NCI-H446 (cell line): ENCODE measurements around the gene STX7.
A peak's percentile ranks its signal among the peaks of the same experiment; 100 is the strongest.

Experiments
- DNase-seq, 2 experiments: peaks; one replicate each; lab custom pipeline; 2025; lab: John Stamatoyannopoulos, UW

STX7 gene

DNA sequence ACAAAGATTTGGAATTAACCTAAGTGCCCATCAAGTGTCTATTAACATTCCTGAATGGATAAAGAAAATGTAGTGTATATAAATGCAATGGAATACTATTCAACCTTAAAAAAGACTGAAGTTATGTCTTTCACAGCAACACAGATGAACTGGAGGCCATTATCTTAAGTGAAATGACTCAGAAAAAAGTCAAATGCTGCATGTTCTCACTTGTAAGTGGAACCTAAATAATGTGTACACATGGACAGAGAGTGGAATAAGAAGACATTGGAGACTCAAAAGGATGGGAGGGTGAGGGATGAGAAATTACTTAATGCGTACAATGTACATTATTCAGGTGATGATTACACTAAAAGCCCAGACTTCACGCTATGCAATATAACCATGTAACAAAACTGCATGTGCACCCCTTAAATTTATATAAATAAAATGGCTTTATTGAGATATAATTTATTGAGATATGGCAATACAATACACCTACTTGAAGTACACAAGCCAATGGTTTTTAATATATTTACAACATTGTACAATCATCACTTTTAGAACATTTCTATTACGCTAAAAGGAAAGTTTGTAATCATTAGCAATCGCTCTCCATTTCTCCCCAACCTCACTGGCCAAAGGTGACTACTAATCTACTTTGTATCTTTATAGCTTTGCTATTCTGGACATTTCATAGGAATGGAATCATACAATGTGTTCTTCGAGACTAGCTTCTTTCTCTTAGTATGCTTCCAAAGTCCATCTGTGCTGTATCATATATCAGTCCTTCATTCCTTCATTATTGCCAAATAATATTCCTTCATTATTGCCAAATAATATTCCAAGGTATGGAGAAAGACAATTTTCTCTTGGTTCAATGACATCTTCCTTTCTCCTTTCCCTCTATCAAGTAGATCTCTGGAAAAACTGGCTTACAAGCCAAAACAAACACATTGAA is 5.8 kb downstream of the STX7 start:
- DNase-seq, result no peak

DNA sequence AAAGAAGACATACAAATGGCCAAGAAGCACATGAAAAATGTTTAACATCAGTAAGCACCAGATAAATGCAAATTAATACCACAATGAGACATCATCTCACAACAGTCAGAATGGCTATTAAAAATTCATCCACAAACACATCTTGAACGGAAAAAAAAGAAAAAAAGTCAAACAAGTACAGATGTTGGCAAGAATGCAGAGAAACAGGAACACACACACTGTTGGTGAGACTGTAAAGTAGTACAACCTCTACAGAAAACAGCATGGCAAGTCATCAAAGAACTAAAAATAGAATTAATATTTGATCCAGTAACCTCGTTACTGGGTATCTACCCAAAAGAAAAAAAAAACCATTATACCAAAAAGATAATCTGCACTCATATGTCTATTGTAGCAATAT is 6.5 kb downstream of the STX7 start:
- no peak for DNase-seq

GRCh38 chr6:132505158-132505557 is 7.8 kb downstream of the STX7 start:
- no peak for DNase-seq

- no peak for DNase-seq
Measured at GRCh38 chr6:132504757-132505156, 8.2 kb downstream of the STX7 start.

GRCh38 chr6:132499757-132500156 is 13.2 kb downstream of the STX7 start:
- DNase-seq, result no peak

- DNase-seq, result no peak
Measured at GRCh38 chr6:132498638-132499037, 14.3 kb downstream of the STX7 start.

DNA sequence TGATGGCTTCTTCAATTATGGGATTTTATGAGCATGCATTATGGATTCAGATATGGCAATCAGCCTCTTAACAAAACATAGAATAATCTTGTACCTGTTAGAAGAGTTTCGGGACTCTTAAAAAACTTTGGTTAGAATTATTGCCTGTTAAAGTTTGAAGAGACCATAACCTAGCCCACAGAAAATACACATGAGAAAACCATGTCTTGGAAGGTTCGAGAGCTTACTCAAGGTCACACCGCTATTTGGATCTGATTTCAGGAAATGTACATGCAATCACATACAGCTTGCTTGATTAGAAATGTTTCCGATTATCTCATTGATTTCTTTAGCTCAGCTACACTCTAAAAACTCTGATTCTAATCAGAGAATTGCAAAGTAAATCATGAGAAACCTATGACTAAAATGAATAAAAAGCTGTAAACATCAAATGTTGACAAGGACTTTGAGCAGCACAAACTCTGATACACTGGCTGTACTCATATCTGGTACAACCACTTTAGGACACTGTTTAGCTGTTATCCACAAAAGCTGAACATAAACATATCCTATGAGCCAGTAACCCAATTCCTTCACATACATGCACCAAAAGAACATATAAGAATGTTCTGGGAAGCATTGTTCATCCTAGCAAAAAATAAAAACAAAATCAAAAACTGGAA is 16.3 kb downstream of the STX7 start:
- no peak for DNase-seq

- no peak for DNase-seq
Measured at GRCh38 chr6:132495604-132496079, 17.3 kb downstream of the STX7 start.

DNA sequence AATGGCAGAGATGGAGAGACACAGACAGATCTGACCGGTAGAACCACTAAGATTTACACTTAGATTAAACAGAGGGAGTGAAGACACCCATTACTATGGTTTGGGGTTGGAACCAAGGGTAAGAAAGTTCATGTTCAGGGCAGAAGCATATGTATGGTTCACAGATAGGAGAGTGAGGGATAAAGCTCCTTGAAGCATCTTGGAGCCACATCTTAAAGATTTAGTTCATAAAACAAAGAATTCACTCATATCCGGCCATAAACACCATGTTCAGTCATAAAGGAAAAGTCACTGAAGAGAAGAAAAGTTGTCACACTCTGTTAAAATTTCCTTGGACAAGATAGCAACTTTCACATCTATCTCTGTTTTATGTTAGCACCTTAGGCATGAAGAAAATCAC is 18.0 kb downstream of the STX7 start:
- DNase-seq, result no peak

DNA sequence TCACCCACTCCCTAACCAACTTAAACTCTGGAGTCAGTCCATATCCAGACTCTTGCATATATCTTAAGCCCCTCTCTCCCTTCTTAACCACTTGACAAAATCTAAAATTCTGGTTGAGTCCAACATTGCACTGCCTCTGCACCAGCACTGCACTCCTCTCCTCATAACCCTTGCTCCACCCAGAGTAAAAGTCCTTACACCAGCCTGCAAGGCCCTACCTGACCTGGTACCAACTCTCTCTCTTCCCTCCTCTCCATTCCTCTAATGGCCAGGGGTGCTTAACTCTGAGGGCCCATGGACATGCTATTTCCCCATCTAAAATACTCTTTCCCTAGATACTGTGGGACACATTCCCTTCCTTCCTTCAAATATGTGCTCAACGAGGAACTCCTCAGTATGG is 21.0 kb downstream of the STX7 start:
- DNase-seq, result no peak

DNA sequence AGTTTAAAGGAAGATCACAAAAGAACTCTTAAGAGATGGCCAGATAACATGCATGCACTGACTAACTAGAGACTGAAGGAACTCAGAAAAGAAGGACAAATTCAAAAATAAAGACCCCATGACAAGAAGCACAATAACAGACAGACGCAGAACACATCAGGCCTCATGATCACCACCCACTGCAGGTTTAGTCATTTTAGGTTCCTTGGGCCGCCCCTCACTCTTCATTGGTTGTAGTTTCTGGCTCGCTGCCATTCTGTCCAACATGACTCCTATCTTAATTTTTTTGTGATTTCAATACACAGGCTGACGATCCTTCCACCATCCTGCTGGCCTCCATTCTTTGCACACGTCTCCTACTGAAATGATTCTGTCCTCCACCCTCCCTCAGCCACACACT is 21.6 kb downstream of the STX7 start:
- no peak for DNase-seq

GRCh38 chr6:132490478-132491204 is 22.3 kb downstream of the STX7 start:
- DNase-seq, result no peak

GRCh38 chr6:132490024-132490423 is 22.9 kb downstream of the STX7 start:
- DNase-seq, result no peak

DNA sequence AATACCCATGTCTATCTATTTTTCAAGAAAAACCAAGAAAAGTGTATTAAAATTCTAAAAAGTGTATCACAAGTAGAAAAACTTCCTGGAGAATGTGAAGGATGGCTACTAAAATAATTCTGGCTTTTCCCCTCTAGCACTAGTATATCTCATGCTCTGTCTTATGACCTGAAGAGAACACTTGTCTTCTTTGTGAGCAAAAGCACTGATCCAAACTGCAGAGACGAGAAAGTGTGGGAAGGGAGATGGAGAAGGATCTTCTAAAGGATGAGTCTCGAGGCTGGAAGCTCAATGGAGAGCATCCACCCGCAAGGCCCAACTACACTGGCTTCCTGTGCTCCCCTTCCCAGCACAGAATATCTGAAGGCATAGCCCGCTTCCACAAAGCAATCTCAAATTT is 23.5 kb downstream of the STX7 start:
- no peak for DNase-seq

- no peak for DNase-seq
Measured at GRCh38 chr6:132487762-132488161, 25.2 kb downstream of the STX7 start.

DNA sequence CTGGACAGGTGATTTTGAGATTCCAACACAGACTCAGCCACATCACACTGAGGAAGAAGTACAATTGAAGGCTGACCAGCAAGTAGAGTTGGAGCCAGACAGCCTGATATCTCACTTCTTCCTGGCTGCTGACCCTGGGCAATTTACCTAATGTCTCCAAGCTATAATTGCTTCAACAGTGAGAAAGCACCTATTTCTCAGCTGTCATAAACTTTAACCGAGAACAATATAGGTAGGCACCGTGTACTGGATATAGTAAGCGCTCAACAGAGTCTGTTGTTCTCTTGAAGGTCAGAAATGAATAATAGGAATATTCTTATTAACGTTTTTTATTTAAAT is 28.3 kb downstream of the STX7 start:
- no peak for DNase-seq

DNA sequence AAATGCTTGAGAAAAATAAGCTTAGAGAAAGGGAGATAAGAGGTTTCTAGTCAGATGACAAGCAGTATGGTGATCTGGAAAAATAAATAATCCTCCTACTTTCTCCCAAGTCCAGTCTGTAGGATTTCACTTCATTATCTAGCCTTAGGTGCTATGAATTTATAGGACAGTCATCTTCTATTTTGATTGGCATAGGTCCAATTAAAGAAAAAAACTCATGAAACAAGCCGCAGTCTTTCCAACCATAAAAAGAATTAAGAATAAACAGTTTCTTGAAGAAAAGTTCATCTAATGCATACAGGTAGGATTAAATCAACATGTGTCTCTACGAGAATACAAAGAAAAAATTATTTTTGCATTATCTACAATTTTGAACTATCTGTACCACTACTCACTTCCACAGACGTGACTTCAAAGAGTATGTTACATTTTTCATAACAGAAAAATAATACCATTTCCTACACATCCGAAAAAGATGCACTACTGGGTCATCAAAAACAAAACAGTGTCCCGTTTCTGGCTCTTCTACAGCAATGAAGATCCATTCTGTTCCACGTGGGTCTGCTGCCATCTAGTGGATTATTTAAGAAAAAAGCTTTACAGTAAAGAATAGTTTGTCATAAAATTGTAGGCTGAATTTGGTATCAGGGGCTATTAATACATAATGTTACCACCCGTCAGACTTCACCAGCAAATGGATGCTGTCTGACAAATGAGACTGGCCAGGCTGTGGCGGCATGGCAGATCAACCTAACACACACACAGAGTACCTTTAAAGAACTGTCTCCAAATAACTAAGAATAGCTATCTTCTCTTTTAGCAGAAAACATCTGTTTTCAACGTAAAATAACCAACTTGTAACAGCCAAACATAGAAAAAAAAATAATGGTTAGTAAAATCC is 28.9 kb downstream of the STX7 start:
- DNase-seq, result peak; percentile 22 to 68

DNA sequence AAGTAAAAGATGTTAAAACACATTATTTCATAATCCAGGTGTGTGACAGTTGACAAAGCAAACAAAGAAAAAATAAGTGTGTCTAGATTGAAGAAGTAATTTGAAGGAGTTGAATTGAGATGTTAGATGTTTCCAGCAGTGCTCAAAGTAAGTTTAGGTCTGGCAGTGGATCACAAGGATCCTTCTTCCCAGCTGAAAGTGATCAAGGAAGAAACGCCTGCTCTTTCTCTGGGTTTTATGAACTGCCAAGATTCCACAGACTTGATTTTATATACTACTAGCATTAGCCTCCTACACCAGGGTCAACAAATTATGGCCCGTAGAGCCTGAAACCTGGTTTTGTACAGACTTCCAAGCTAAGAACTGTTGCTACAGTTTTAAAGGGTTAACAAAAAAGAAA is 30.3 kb downstream of the STX7 start:
- DNase-seq, result no peak

DNA sequence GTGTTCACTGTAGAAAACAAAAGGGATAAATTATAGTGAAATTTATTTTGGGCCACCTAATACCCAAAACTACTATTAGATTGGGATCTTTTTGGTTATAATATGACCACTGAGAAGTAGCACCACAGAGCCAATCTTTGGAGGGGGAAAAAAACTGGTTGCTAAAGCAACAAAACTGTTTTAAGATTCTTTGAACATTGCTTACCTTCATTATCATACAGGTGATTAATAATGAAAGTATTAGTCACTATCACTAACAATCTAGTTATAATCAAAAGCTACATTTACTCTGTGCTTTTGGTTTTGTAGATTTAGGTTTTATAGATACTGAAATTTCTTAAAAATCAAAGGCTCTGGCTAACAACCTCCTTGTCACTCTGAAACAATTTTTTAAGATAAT is 31.7 kb downstream of the STX7 start:
- no peak for DNase-seq

- no peak for DNase-seq
Measured at GRCh38 chr6:132479131-132479530, 33.8 kb downstream of the STX7 start.

DNA sequence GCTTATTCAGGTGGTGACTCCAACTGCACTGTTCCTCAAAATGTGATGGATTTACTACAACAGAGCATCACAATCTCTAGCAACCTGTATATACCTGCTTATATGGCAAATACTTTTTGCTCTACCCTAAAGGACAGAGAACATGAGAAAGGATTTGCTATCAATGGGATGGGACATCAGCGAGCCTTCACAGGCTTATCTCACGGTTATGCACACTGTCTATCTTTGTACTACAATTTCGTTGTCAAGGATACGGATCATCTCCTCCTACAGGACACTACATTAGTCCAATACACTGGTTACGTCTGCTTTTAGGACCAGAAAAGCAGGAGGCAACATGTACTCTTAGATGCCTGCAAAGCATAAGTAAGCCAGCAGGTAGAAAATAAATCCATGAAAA is 34.2 kb downstream of the STX7 start:
- no peak for DNase-seq

GRCh38 chr6:132478266-132478665 is 34.6 kb downstream of the STX7 start:
- DNase-seq, result no peak
